Prostate gland (tissue), 2 donors: ENCODE results near the gene CDHR2. TPM values are rescaled to one million over a fixed set of nuclear protein-coding genes. Genes with fewer than 3 reads are reported as not detected.

Experiments used
- DNase-seq: peaks from one replicate; pipeline ENCODE4 v3.0.0-alpha.2; 2019; ENCODE audit warnings: low spot score
- H3K27ac ChIP-seq, 2 donors: fragments of 200-600 bp; sonication (generic); 2 replicates each; pipeline ENCODE4 v1.5.1; 2017 to 2019
- H3K27me3 ChIP-seq: fragments of 200-600 bp; sonication (generic); replicated peaks from 2 replicates; pipeline ENCODE4 v1.5.1; 2019; ENCODE audit not compliant: insufficient read depth
- H3K36me3 ChIP-seq, 2 donors: fragments of 200-600 bp; sonication (generic); 1 replicate in 1 of 2; 2 replicates in 1 of 2; pipeline versions ENCODE4 v1.5.1 to v1.8.1; 2017 to 2019
- H3K4me1 ChIP-seq: fragments of 200-600 bp; sonication (generic); replicated peaks from 2 replicates; pipeline ENCODE4 v1.5.1; 2019
- H3K4me3 ChIP-seq, 2 donors: fragments of 200-600 bp; sonication (generic); 2 replicates each; pipeline ENCODE4 v1.5.1; 2017 to 2019
- H3K9me3 ChIP-seq: fragments of 200-600 bp; sonication (generic); 2 replicates; pipeline ENCODE4 v1.5.1; 2017
- POLR2A ChIP-seq: fragments of 450-650 bp; IDR thresholded peaks from one replicate; pipeline ENCODE4 v1.6.1; 2016; ENCODE audit warnings: antibody characterized with exemption, mild to moderate bottlenecking
- POLR2AphosphoS5 ChIP-seq: sonication (generic); formaldehyde crosslinking; IDR thresholded peaks from one replicate; pipeline ENCODE4 v1.6.1; 2017; ENCODE audit warnings: antibody characterized with exemption
- WGBS: methylation state at CpG from one replicate; pipeline ENCODE4 v1.1.5; 2018; 5-methylcytosine and 5-hydroxymethylcytosine counted together
- intact Hi-C: fragments of 100-400 bp; cut with DNase I; formaldehyde crosslinking; loops from one replicate; pipeline ENCODE4 v1.14.2; 2022
- total RNA-seq, 2 donors: library from RNA; depleted of rRNA; stranded (reverse); fragments of >200 nt; gene quantifications; one replicate each; pipeline ENCODE4 v1.1.0, GENCODE V29; 2016
- TF ChIP-seq, protein P1 (sequence below), 4 experiments: fragments of 200-600 bp in 2 of 4; fragments of 450-650 bp in 2 of 4; sonication (generic) in 2 of 4; IDR thresholded peaks; 1 replicate in 3 of 4; 2 replicates in 1 of 4; pipeline ENCODE4 v1.5.1; 2016 to 2019; ENCODE audit warnings: antibody characterized with exemption in 4 of 4, mild to moderate bottlenecking in 2 of 4, moderate library complexity in 2 of 4

CDHR2 gene
- total RNA-seq, 2 donors from 2014 or later = 1.1 TPM; not detected in 1

DNA sequence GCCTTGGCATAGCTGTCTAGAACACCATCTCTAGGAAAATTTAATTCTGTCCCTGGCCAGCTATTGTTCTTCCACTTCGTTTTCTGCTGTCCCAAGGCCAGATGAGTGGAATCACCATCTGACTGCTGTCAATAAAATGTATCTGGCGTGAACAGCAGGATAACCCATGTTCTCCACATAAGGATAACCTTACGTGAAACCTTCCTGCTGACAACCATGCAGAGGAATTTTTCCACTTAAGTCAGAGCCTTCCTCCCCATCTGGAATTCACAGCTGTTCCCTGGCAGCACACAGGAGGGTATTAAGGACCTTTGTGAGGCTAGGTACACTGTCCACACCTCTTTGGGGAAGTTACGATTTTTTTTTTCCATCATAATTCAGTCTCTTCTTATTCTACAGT lies 40.5 kb upstream of the CDHR2 start:
- intact Hi-C loops = no loop called here
- Histone ChIP-seq H3K27me3 (no peaks in the 10 kb centered on the region), H3K36me3 (peaks cover 0 to 3% of the 10 kb centered on the region in 2 donors), H3K4me1 (no peaks in the 10 kb centered on the region), H3K9me3 (no peaks in the 10 kb centered on the region), H3K4me3 (no peak overlapping the region), H3K27ac (no peak overlapping the region)
- WGBS = 80% methylated on average over 4 of the region's 4 CpGs
- TF ChIP-seq, protein P1, sequence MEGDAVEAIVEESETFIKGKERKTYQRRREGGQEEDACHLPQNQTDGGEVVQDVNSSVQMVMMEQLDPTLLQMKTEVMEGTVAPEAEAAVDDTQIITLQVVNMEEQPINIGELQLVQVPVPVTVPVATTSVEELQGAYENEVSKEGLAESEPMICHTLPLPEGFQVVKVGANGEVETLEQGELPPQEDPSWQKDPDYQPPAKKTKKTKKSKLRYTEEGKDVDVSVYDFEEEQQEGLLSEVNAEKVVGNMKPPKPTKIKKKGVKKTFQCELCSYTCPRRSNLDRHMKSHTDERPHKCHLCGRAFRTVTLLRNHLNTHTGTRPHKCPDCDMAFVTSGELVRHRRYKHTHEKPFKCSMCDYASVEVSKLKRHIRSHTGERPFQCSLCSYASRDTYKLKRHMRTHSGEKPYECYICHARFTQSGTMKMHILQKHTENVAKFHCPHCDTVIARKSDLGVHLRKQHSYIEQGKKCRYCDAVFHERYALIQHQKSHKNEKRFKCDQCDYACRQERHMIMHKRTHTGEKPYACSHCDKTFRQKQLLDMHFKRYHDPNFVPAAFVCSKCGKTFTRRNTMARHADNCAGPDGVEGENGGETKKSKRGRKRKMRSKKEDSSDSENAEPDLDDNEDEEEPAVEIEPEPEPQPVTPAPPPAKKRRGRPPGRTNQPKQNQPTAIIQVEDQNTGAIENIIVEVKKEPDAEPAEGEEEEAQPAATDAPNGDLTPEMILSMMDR (IDR thresholded peaks at IDR 0.05) = no peak
- no peak for TF ChIP-seq POLR2AphosphoS5
- no peak for TF ChIP-seq POLR2A
- no peak for DNase-seq

- no peak for DNase-seq
- Histone ChIP-seq H3K4me3 (no peak overlapping the region), H3K9me3 (no peaks in the 10 kb centered on the region), H3K36me3 (no peaks in the 10 kb centered on the region), H3K27me3 (no peaks in the 10 kb centered on the region), H3K4me1 (no peaks in the 10 kb centered on the region), H3K27ac (no peak overlapping the region)
- 52% methylated on average over 12 of the region's 12 CpGs for WGBS
- TF ChIP-seq POLR2AphosphoS5 (no peak), POLR2A (no peak)
- TF ChIP-seq, protein P1 (IDR thresholded peaks at IDR 0.05) = no peak
- intact Hi-C loops = no loop called here
Measured at GRCh38 chr5:176513788-176514187, 35.4 kb upstream of the CDHR2 start.

GRCh38 chr5:176514244-176514950 lies 34.7 kb upstream of the CDHR2 start:
- H3K27me3 ChIP-seq = no peaks in the 10 kb centered on the region
- H3K9me3 ChIP-seq = no peaks in the 10 kb centered on the region
- H3K36me3 ChIP-seq = no peaks in the 10 kb centered on the region
- no peak for DNase-seq
- no peak overlapping the region for H3K27ac ChIP-seq
- 73% methylated on average over 11 of the region's 11 CpGs for WGBS
- H3K4me3 ChIP-seq = no peak overlapping the region
- intact Hi-C loops = no loop called here
- H3K4me1 ChIP-seq = no peaks in the 10 kb centered on the region
- TF ChIP-seq, protein P1 (IDR thresholded peaks at IDR 0.05) = no peak
- no peak for TF ChIP-seq POLR2A
- no peak for TF ChIP-seq POLR2AphosphoS5

GRCh38 chr5:176515396-176515795 lies 33.7 kb upstream of the CDHR2 start:
- H3K36me3 ChIP-seq = no peaks in the 10 kb centered on the region
- no peak for DNase-seq
- H3K27ac ChIP-seq = no peak overlapping the region
- 79% methylated on average over 4 of the region's 4 CpGs for whole genome bisulfite sequencing
- no peaks in the 10 kb centered on the region for H3K4me1 ChIP-seq
- H3K4me3 ChIP-seq = no peak overlapping the region
- H3K27me3 ChIP-seq = no peaks in the 10 kb centered on the region
- no peak for TF ChIP-seq POLR2AphosphoS5
- no peaks in the 10 kb centered on the region for H3K9me3 ChIP-seq
- intact Hi-C loops = no loop called here

GRCh38 chr5:176517053-176517661 lies 32.0 kb upstream of the CDHR2 start:
- Histone ChIP-seq H3K9me3 (no peaks in the 10 kb centered on the region), H3K4me1 (no peaks in the 10 kb centered on the region), H3K36me3 (no peaks in the 10 kb centered on the region), H3K27me3 (no peaks in the 10 kb centered on the region), H3K27ac (no peak overlapping the region), H3K4me3 (no peak overlapping the region)
- DNase-seq = no peak
- intact Hi-C loops = no loop called here
- TF ChIP-seq POLR2A (no peak), POLR2AphosphoS5 (no peak)
- TF ChIP-seq, protein P1 (IDR thresholded peaks at IDR 0.05) = no peak
- 74% methylated on average over 7 of the region's 7 CpGs for WGBS
